ENCODE data around the gene SLC22A16.
A peak's percentile ranks its signal among the peaks of the same experiment; 100 is the strongest.

Gene SLC22A16

GRCh38 chr6:110389689-110390382, 86.6 kb downstream of the SLC22A16 start:
- CTCF ChIA-PET, result interaction anchor here (0.8 to 8.4 kb wide), 21 partner anchors 8 to 863 kb away, joined by 3 to 78 read pairs (median 4); partner anchors contain the start of genes CDC40, DDO and WASF1
- peak; percentile 80 to 97 (median 92) for DNase-seq
- Histone ChIP-seq H3K9me3 (ENCODE audit: control extremely low read depth in 1 of 5, control insufficient read depth in 4 of 5, insufficient read depth in 2 of 5, low read depth in 1 of 5, low read length in 4 of 5) (no peaks in the 10 kb centered on the region), H3K36me3 (ENCODE audit: control insufficient read depth in 4 of 4, insufficient read depth in 4 of 4, low read length in 3 of 4) (peaks cover 0 to 2% (median 0%) of the 10 kb centered on the region in 4 experiments), H3K27me3 (replicated peaks in 2 of 5; ENCODE audit: control insufficient read depth in 4 of 5, insufficient read depth in 5 of 5, low read length in 4 of 5) (no peaks in the 10 kb centered on the region), H3K4me1 (ENCODE audit: control extremely low read depth in 1 of 4, control insufficient read depth in 4 of 4, insufficient read depth in 4 of 4, low read length in 3 of 4) (peaks cover 14 to 17% (median 15%) of the 10 kb centered on the region in 4 experiments), H3K27ac (ENCODE audit: insufficient read depth in 1 of 2, low read depth in 1 of 2, low read length in 2 of 2, poor library complexity in 1 of 2, severe bottlenecking in 2 of 2) (no peak overlapping the region), H3K4me3 (ENCODE audit: control insufficient read depth in 1 of 7, extremely low read depth in 1 of 7, insufficient read depth in 4 of 7, low read depth in 2 of 7, low read length in 6 of 7) (peak overlapping the region in 2 of 7 experiments; percentile 16 to 52)
- 26% methylated on average over 4 of the region's 4 CpGs for WGBS (ENCODE audit: insufficient coverage)
- POLR2A ChIA-PET, result interaction anchor here (1.8 kb wide), 1 partner anchor 210 kb away, joined by 6 read pairs; the partner anchor contains the start of genes CDC40 and WASF1

- ChIA-PET POLR2A (interaction anchor here (0.6 kb wide), 1 partner anchor 425 kb away, joined by 3 read pairs; no protein-coding TSS in a partner anchor), CTCF (interaction anchor here (1.6 to 2.7 kb wide), 2 partner anchors 210 to 348 kb away, joined by 5 to 7 read pairs; no protein-coding TSS in a partner anchor)
- H3K27ac ChIP-seq (ENCODE audit: insufficient read depth in 1 of 2, low read depth in 1 of 2, low read length in 2 of 2, poor library complexity in 1 of 2, severe bottlenecking in 2 of 2), result no peak overlapping the region
- no peaks in the 10 kb centered on the region for H3K9me3 ChIP-seq (ENCODE audit: control extremely low read depth in 1 of 5, control insufficient read depth in 4 of 5, insufficient read depth in 2 of 5, low read depth in 1 of 5, low read length in 4 of 5)
- H3K27me3 ChIP-seq (replicated peaks in 2 of 5; ENCODE audit: control insufficient read depth in 4 of 5, insufficient read depth in 5 of 5, low read length in 4 of 5), result no peaks in the 10 kb centered on the region
- no CpG with 5 or more reads among the region's 2 CpGs for WGBS (ENCODE audit: insufficient coverage)
- no peak for DNase-seq
- peaks cover 0 to 2% (median 0%) of the 10 kb centered on the region in 4 experiments for H3K36me3 ChIP-seq (ENCODE audit: control insufficient read depth in 4 of 4, insufficient read depth in 4 of 4, low read length in 3 of 4)
- peaks cover 14 to 17% (median 15%) of the 10 kb centered on the region in 4 experiments for H3K4me1 ChIP-seq (ENCODE audit: control extremely low read depth in 1 of 4, control insufficient read depth in 4 of 4, insufficient read depth in 4 of 4, low read length in 3 of 4)
- no peak overlapping the region for H3K4me3 ChIP-seq (ENCODE audit: control insufficient read depth in 1 of 7, extremely low read depth in 1 of 7, insufficient read depth in 4 of 7, low read depth in 2 of 7, low read length in 6 of 7)
These were observed 88.4 kb downstream of the SLC22A16 start for GRCh38 chr6:110387986-110388385.

- 100% methylated on average over 1 of the region's 1 CpG for WGBS (ENCODE audit: insufficient coverage)
- H3K27ac ChIP-seq (ENCODE audit: insufficient read depth in 1 of 2, low read depth in 1 of 2, low read length in 2 of 2, poor library complexity in 1 of 2, severe bottlenecking in 2 of 2), result no peak overlapping the region
- POLR2A ChIA-PET, result no interaction called here
- DNase-seq, result no peak
- H3K36me3 ChIP-seq (ENCODE audit: control insufficient read depth in 4 of 4, insufficient read depth in 4 of 4, low read length in 3 of 4), result no peaks in the 10 kb centered on the region
- CTCF ChIA-PET, result interaction anchor here (1.0 kb wide), 2 partner anchors 9 to 346 kb away, joined by 3 to 5 read pairs; no protein-coding TSS in a partner anchor
- no peaks in the 10 kb centered on the region for H3K27me3 ChIP-seq (replicated peaks in 2 of 5; ENCODE audit: control insufficient read depth in 4 of 5, insufficient read depth in 5 of 5, low read length in 4 of 5)
- H3K9me3 ChIP-seq (ENCODE audit: control extremely low read depth in 1 of 5, control insufficient read depth in 4 of 5, insufficient read depth in 2 of 5, low read depth in 1 of 5, low read length in 4 of 5), result no peaks in the 10 kb centered on the region
- H3K4me3 ChIP-seq (ENCODE audit: control insufficient read depth in 1 of 7, extremely low read depth in 1 of 7, insufficient read depth in 4 of 7, low read depth in 2 of 7, low read length in 6 of 7), result no peak overlapping the region
- peaks cover 12 to 16% (median 15%) of the 10 kb centered on the region in 4 experiments for H3K4me1 ChIP-seq (ENCODE audit: control extremely low read depth in 1 of 4, control insufficient read depth in 4 of 4, insufficient read depth in 4 of 4, low read length in 3 of 4)
These were observed 91.0 kb downstream of the SLC22A16 start for GRCh38 chr6:110385458-110385863.

GRCh38 chr6:110378552-110378951, 97.9 kb downstream of the SLC22A16 start:
- ChIA-PET POLR2A (no interaction called here), CTCF (no interaction called here)
- Histone ChIP-seq H3K36me3 (ENCODE audit: control insufficient read depth in 4 of 4, insufficient read depth in 4 of 4, low read length in 3 of 4) (no peaks in the 10 kb centered on the region), H3K4me1 (ENCODE audit: control extremely low read depth in 1 of 4, control insufficient read depth in 4 of 4, insufficient read depth in 4 of 4, low read length in 3 of 4) (no peaks in the 10 kb centered on the region), H3K4me3 (ENCODE audit: control insufficient read depth in 1 of 7, extremely low read depth in 1 of 7, insufficient read depth in 4 of 7, low read depth in 2 of 7, low read length in 6 of 7) (no peak overlapping the region), H3K27me3 (replicated peaks in 2 of 5; ENCODE audit: control insufficient read depth in 4 of 5, insufficient read depth in 5 of 5, low read length in 4 of 5) (no peaks in the 10 kb centered on the region), H3K9me3 (ENCODE audit: control extremely low read depth in 1 of 5, control insufficient read depth in 4 of 5, insufficient read depth in 2 of 5, low read depth in 1 of 5, low read length in 4 of 5) (no peaks in the 10 kb centered on the region), H3K27ac (ENCODE audit: insufficient read depth in 1 of 2, low read depth in 1 of 2, low read length in 2 of 2, poor library complexity in 1 of 2, severe bottlenecking in 2 of 2) (no peak overlapping the region)
- DNase-seq, result no peak
- 100% methylated on average over 8 of the region's 9 CpGs for WGBS (ENCODE audit: insufficient coverage)

Measured in common myeloid progenitor, CD34-positive (primary cell).